H1 (cell line): ENCODE results near the gene DNAH8. TPM values are rescaled to one million over a fixed set of nuclear protein-coding genes. Genes with fewer than 3 reads are reported as not detected.

Source experiments
- ASH2L ChIP-seq: fragments of 200-600, 300-600 bp; sonication (generic); IDR thresholded peaks from one replicate; pipeline ENCODE4 v1.7.1; 2017; ENCODE audit warnings: low read length
- BACH1 ChIP-seq: IDR thresholded peaks from 2 replicates; pipeline ENCODE4 v1.6.1; 2012; ENCODE audit warnings: low read length, improper control_type of control experiment
- CTCF ChIP-seq, 3 experiments: IDR thresholded peaks; 1 replicate in 2 of 3; 2 replicates in 1 of 3; pipeline versions ENCODE4 v1.5.1 to v1.6.1; 2011; ENCODE audit warnings: low read length in 3 of 3, mild to moderate bottlenecking in 3 of 3, inconsistent platforms in 2 of 3, low read depth in 1 of 3, moderate library complexity in 1 of 3; ENCODE audit not compliant: insufficient read depth in 1 of 3; ENCODE audit errors: control extremely low read depth in 1 of 3
- SAP30 ChIP-seq: fragments of 300-600 bp; sonication (generic); IDR thresholded peaks from 2 replicates; pipeline ENCODE4 v1.7.1; 2012; ENCODE audit warnings: low read length, moderate library complexity, mild to moderate bottlenecking, inconsistent platforms; ENCODE audit not compliant: insufficient read depth, insufficient replicate concordance
- USF2 ChIP-seq: IDR thresholded peaks from 2 replicates; pipeline ENCODE4 v1.6.1; 2011; ENCODE audit warnings: low read length, improper control_type of control experiment
- polyA plus RNA-seq, 7 experiments: library from polyadenylated mRNA; depleted of rRNA in 3 of 7; stranded (reverse) in 5 of 7; unstranded in 2 of 7; fragments of >200 nt in 5 of 7; fragments of 200-250 nt in 2 of 7; gene quantifications; 1 replicate in 5 of 7; 2 replicates in 1 of 7; 4 replicates in 1 of 7; pipeline versions ENCODE4 v1.2.1 to v1.2.3, GENCODE V29; 2011 to 2013; ENCODE audit warnings: missing spikeins in 2 of 7, mixed read lengths in 2 of 7
- total RNA-seq: library from RNA; stranded (reverse); fragmentation: NEBNext Ultra II Directional; extraction: Animal tissue kit (Norgen Biotek cat#: 25700); gene quantifications from 2 replicates; pipeline ENCODE4 v1.2.1, GENCODE V29; 2021

Gene DNAH8
- total and polyA plus RNA-seq, 2 of the 8 experiments (the other 6 are each of a cell fraction or from before 2014, with no cell fraction given), result under 0.01 TPM; not detected in 1

- TF ChIP-seq SAP30 (no peak), CTCF (IDR thresholded peaks at IDR 0.05; ENCODE audit: control extremely low read depth in 1 of 3, insufficient read depth in 1 of 3, low read depth in 1 of 3, low read length in 3 of 3) (no peak), ASH2L (no peak), BACH1 (no peak), USF2 (no peak)
Measured at GRCh38 chr6:38978139-38978704, 263.1 kb downstream of the DNAH8 start (continued).
